WTC11 (cell line): ENCODE results near the gene MYOZ1.

Source experiments
- CTCF ChIP-seq: fragments of 200-600 bp; IDR thresholded peaks from 2 replicates; pipeline ENCODE4 v1.8.0; 2022; ENCODE audit warnings: antibody characterized with exemption
- ZNF317 ChIP-seq: sonication (generic); formaldehyde crosslinking; IDR thresholded peaks from 2 replicates; pipeline ENCODE4 v1.8.1; 2023; ENCODE audit warnings: low read depth, mild to moderate bottlenecking, moderate library complexity, missing genetic modification reagents, borderline replicate concordance

- TF ChIP-seq ZNF317 (CRISPR knock-in tag): no peak
- no peak for TF ChIP-seq CTCF
Observed at GRCh38 chr10:73614720-73615119, 26.6 kb downstream of the MYOZ1 start.
